ENCODE results near the gene ZNF672.

DNA sequence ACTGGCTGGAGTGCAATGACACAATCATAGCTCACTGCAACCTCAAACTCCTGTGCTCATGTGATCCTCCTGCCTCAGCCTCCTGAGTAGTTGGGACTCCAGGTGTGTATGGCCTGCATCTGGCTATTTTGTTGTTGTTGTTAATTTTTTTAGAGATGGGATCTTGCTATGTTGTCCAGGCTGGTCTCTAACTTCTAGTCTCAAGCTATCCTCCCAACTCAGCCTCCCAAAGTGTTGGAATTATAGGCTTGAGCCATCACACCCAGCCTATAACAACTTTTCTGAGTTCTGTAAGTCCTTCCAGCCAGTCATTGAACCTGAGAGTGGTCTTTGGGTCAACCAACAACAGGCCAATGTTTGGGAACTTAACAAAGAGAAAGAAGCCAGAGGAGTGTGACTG, 56.8 kb downstream of the ZNF672 start:
- TF ChIP-seq, protein P1, sequence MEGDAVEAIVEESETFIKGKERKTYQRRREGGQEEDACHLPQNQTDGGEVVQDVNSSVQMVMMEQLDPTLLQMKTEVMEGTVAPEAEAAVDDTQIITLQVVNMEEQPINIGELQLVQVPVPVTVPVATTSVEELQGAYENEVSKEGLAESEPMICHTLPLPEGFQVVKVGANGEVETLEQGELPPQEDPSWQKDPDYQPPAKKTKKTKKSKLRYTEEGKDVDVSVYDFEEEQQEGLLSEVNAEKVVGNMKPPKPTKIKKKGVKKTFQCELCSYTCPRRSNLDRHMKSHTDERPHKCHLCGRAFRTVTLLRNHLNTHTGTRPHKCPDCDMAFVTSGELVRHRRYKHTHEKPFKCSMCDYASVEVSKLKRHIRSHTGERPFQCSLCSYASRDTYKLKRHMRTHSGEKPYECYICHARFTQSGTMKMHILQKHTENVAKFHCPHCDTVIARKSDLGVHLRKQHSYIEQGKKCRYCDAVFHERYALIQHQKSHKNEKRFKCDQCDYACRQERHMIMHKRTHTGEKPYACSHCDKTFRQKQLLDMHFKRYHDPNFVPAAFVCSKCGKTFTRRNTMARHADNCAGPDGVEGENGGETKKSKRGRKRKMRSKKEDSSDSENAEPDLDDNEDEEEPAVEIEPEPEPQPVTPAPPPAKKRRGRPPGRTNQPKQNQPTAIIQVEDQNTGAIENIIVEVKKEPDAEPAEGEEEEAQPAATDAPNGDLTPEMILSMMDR (conservative IDR thresholded peaks at IDR 0.05; ENCODE audit: low read length): no peak
- TF ChIP-seq EZH2phosphoT487 (IDR thresholded peaks at IDR 0.05; ENCODE audit: borderline replicate concordance): no peak
